Choroid plexus epithelial cell (primary cell): ENCODE measurements around the gene MRPL39.

Experiments
- DNase-seq: peaks from one replicate; pipeline ENCODE4 v3.0.0-alpha.2; 2010; ENCODE audit warnings: low read depth
- H3K4me3 ChIP-seq: 2 replicates; pipeline ENCODE4 v1.5.1; 2011; ENCODE audit warnings: low read depth, mild to moderate bottlenecking, control low read depth, low read length, moderate library complexity
- TF ChIP-seq, protein P1 (sequence below): conservative IDR thresholded peaks from 2 replicates; pipeline ENCODE4 v1.5.1; 2011; ENCODE audit warnings: low read depth, mild to moderate bottlenecking, control low read depth, inconsistent platforms, low read length, moderate library complexity

The MRPL39 gene

DNA sequence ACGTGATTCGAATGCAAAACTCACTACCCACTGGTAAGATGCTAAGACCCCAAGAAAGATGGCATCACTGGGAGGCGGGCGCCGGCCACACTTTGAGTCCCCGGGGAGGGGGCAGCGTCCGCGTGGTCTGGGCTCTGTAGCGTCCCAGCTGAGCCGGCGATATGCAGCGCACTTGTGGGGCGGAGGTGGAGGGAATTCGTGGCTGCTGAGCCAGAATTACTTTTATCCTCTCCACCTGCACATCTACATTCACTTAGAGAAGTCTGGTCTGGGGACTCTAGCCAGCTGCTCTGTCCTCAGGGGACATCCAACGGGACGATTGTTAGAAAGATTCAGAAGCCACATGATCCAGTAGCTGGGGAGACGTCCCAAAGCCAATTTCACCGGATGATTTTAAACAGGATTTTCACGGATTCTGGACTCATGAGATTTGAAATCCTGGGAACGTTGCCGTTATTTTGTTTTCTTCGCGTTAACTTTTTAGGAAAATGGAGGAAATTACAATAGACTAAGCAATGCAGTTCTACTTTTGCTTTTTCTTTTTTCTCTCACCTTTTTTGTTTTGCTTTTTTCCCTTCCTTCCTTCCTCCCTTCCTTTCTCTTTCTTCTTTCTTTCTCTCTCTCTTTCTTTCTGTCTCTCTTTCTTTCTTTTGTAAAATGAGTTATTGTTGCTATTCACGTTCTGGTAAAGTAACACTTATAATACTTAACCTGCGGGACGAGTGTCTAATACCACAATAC is 33.1 kb upstream of the MRPL39 start:
- peak overlapping the region; percentile 59 for H3K4me3 ChIP-seq
- no peak for DNase-seq
- TF ChIP-seq, protein P1, sequence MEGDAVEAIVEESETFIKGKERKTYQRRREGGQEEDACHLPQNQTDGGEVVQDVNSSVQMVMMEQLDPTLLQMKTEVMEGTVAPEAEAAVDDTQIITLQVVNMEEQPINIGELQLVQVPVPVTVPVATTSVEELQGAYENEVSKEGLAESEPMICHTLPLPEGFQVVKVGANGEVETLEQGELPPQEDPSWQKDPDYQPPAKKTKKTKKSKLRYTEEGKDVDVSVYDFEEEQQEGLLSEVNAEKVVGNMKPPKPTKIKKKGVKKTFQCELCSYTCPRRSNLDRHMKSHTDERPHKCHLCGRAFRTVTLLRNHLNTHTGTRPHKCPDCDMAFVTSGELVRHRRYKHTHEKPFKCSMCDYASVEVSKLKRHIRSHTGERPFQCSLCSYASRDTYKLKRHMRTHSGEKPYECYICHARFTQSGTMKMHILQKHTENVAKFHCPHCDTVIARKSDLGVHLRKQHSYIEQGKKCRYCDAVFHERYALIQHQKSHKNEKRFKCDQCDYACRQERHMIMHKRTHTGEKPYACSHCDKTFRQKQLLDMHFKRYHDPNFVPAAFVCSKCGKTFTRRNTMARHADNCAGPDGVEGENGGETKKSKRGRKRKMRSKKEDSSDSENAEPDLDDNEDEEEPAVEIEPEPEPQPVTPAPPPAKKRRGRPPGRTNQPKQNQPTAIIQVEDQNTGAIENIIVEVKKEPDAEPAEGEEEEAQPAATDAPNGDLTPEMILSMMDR: no peak

DNA sequence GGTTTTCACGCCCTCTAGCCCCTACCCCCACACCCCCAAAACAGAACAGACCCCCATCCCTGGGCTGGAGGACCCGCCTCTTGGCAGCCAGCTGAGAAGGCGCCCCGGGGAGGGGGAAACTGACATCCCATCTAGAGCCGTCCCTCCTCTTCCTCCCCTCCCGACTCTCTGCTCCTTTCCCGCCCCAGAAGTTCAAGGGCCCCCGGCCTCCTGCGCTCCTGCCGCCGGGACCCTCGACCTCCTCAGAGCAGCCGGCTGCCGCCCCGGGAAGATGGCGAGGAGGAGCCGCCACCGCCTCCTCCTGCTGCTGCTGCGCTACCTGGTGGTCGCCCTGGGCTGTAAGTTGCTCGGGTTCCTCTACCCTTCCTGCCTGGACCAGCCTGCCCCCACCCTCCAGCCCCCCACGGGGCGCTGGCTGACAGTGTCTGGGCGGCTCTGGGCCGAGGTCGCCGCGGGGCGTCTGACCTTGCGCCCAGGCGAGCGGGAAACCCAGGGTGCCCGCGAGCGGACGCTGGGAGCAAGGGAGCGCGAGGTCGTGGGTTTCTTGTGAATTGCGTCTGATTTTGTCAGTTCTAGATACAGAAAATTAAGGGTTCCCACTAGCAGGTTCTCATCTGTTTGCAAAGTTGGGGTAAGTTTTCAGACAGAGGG is 32.4 kb upstream of the MRPL39 start:
- peak; percentile 23 for DNase-seq
- H3K4me3 ChIP-seq: peak overlapping the region; percentile 59
- TF ChIP-seq, protein P1: peak; percentile 45

DNA sequence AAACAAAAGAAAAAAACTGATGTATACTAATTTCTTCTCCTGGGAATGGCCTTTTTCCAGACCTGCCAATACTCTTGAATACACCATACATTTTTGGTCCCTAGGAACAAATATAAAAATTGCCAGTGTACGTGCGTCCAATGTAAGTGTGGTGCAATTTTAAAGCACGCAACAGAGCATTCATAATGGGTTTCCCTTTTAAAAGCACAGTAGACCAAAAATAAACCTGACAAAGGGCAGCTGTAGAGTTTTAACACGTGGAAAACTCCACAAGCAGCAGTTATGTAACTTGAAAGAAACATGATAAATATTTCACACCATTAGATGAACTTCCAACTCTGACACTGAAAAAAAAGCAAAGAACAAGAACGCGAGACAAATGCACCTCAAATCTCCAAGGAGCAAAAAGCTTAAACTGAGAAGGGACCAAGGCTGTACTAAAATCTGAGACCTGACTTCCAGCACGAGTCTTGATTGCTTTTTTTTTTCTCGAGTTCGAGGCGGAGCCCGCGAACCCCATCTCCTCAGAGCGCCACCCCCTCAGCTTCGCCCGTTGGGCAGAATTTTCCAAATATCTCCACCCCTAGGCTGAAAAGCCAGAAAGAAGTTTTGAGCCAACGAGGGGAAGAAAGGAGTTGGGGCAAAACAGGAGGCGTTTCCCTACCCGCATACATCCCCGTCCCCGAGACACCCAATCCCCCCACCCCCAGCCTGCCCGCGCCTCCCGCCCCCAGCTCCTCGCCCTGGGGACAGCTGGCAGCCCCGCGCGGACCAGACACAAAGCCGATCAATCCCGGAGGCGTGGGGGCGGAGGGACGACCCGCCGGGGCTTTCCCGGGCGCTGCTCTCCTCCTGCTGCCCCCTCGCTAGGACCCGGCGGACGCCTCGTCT is 31.6 kb upstream of the MRPL39 start, which contains the start of gene JAM2:
Gene JAM2, plus strand, starts transcription at position 599 of the 891 bp plus-strand sequence. CDS start 564 bp downstream, outside the sequence.
- DNase-seq: peak; percentile 44
- TF ChIP-seq, protein P1: no peak
- peak within 1 kb of the TSS; percentile 59 for H3K4me3 ChIP-seq

DNA sequence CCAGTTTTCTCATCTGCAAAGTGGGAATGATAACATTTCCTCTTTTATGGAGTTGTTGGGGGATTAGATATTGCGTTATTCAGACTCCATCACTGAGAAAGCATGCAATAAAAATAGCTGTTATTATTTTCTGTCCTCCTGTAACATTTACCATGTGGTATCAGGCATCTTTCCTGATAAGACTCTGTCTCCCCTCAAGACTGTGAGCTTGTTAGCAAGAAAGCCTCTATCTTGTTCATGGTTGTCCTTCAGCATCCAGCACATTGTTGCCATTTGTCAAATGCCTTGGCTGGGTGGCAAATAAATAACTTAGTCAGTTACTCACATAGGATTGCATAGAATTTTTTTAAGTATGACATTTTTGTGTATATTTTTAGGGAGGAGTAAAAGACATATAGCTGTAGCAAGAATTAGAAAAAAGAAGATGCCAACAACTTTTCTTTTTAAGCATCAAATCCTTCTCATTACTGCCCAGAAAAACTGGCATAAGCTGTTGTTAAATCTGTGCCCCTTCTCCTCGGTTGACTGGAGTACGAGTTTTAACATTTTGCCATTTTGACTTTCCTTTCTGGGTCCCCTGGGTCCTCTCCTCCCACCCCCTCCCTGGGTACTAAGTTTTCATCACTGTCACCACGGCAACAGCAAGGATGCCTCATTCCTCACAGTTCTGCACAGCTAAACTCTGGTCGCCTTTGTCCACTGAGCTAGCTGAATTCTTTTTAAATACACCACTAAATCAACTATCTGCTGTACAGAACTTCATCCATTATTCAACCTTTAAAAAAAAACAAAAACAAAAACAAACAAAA is 30.8 kb upstream of the MRPL39 start:
- TF ChIP-seq, protein P1: no peak
- no peak for DNase-seq
- no peak overlapping the region for H3K4me3 ChIP-seq

DNA sequence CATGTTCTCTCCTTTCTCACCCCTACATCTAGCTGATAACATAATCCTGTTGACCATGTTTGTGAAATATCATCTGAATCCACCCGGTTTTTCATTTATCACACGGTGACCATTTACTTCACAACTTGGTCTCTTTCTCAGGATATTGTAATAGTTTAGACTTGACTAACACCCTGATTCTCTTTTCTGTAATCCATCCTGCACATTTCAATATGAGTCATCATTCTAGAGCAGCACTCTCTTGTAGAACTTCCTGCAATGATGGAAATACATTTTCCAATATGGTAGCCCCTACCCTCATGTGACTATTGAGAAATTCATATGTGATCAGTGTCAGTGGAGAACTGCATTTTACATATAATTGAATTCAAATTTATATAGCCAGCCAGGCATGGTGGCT is 29.4 kb upstream of the MRPL39 start:
- H3K4me3 ChIP-seq: no peak overlapping the region
- TF ChIP-seq, protein P1: no peak
- peak; percentile 8 for DNase-seq

DNA sequence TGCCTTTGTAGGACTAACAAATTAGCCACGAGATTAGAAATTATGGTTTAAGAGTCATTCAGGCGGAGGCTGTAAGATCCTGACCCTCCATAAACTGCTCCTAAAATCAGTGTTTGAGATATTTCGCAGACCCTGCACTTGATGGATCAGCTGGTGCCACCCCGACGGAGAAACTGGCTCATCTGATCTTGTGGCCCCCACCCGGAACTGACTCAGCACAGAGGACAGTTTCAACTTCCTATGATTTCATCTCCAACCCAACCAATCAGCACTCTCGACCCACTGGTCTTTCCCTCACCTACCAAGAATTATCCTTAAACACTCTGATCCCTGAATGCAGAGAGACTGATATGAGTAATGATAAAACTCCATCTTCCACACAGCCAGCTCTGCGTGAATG is 28.0 kb upstream of the MRPL39 start:
- no peak overlapping the region for H3K4me3 ChIP-seq
- DNase-seq: no peak
- TF ChIP-seq, protein P1: no peak
